ENCODE data around the gene CYSRT1. TPM values are rescaled to one million over a fixed set of nuclear protein-coding genes. Genes with fewer than 3 reads are reported as not detected.
"Not testable (repeated sequence)": the region's sequence is repeated elsewhere in the genome, so short reads cannot be mapped to it uniquely, and the experiment has no call there.

The CYSRT1 gene
- total RNA-seq, 1 experiment from 2014 or later: 0.21 TPM

- DNase-seq (ENCODE audit: low read depth, low spot score): peak; percentile 86
- in situ Hi-C loops (cut with HindIII; ENCODE audit: low pct_unique_long_range_greater_than_20kb, low sequenced_read_pairs): no loop called here
These were observed 29.9 kb downstream of the CYSRT1 start, which contains the start of gene NELFB for GRCh38 chr9:137254624-137255447. NELFB (plus strand) TSS chr9:137255327.

GRCh38 chr9:137255448-137256114, 30.6 kb downstream of the CYSRT1 start:
- peak; percentile 33 for DNase-seq (ENCODE audit: low read depth, low spot score)
- in situ Hi-C loops (cut with HindIII; ENCODE audit: low pct_unique_long_range_greater_than_20kb, low sequenced_read_pairs): no loop called here

DNA sequence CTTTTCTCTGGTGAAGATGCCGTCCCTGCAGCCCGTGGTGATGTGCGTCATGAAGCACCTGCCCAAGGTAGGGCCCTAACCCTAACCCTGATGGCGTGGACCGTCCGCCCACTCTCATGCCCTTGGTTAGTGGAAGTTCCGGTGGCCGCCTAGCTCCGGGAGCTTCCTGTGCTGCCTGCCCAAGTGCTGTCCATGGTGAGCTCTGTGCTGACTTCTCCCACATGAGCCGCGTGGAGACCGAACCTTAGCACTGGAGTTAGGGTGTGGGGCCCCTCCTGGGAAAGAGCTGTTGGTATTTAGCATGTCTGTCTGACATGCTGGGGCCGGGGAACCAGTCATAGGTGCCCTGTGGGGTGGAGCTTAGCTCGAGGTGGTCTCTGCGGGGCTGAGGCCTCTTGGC, 31.4 kb downstream of the CYSRT1 start:
- DNase-seq (ENCODE audit: low read depth, low spot score): no peak
- in situ Hi-C loops (cut with HindIII; ENCODE audit: low pct_unique_long_range_greater_than_20kb, low sequenced_read_pairs): no loop called here

GRCh38 chr9:137256856-137257255, 31.9 kb downstream of the CYSRT1 start:
- DNase-seq (ENCODE audit: low read depth, low spot score): no peak
- in situ Hi-C loops (cut with HindIII; ENCODE audit: low pct_unique_long_range_greater_than_20kb, low sequenced_read_pairs): no loop called here

DNA sequence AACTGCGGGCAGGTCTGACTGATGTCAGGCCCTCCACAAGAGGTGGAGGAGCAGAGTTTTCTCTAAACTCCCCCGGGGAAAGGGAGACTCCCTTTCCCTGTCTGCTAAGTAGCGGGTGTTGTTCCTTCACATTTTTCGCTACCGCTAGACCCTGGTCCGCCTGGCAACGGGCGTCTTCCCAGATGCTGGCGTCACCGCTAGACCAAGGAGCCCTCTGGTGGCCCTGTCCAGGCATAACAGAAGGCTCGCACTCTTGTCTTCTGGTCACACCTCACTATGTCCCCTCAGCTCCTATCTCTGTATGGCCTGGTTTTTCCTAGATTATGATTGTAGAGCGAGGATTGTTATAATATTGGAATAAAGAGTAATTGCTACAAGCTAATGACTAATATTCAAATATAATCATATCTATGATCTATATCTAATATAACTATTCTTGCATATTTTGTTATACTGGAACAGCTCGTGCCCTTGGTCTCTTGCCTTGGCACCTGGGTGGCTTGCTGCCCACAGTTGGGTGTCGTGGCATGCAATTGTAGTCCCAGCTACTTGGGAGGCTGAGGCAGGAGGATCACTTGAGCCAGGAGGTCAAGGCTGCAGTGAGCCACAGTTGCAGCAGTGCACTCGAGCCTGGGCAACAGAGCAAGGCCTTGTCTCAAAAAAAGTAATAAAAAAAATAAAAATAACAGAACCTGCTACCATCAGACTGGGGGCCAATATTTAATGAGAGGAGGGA, 37.4 kb downstream of the CYSRT1 start:
- in situ Hi-C loops (cut with HindIII; ENCODE audit: low pct_unique_long_range_greater_than_20kb, low sequenced_read_pairs): not testable (repeated sequence)
- peak; percentile 59 for DNase-seq (ENCODE audit: low read depth, low spot score)

DNA sequence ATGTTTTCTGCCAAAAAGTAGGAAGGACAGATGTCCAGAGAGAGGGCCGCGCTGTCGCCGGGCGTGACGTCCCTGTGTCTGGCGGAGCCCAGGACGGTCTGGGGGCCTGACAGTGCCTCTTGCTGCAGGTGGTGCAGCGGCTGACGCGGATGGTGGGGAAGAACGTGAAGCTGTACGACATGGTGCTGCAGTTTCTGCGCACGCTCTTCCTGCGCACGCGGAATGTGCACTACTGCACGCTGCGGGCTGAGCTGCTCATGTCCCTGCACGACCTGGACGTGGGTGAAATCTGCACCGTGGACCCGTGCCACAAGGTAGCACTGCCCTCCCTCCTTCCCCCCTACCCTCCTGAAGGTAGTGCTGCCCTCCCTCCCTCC, 37.9 kb downstream of the CYSRT1 start:
- in situ Hi-C loops (cut with HindIII; ENCODE audit: low pct_unique_long_range_greater_than_20kb, low sequenced_read_pairs): no loop called here
- no peak for DNase-seq (ENCODE audit: low read depth, low spot score)

DNA sequence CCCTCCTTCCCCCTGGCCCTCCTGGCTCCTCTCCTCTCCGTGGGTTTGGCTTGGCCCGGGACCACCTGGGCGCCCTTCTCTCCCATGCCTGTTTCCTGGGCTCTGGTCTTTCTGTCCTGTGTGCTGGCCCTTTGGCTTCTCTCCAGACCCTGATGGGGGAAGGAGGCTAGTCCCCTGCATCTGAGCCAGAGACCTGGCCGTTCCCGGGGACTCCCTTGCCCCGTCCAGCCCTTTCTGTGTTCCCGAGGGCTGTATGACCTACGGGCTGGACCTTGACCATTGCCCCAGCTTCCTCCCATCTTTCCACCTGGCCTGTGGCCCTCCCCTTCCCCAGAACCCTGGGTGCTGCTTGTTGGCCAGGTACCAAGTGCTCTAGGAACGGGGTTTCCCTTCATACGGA, 38.5 kb downstream of the CYSRT1 start:
- in situ Hi-C loops (cut with HindIII; ENCODE audit: low pct_unique_long_range_greater_than_20kb, low sequenced_read_pairs): no loop called here
- DNase-seq (ENCODE audit: low read depth, low spot score): no peak

- DNase-seq (ENCODE audit: low read depth, low spot score): no peak
- in situ Hi-C loops (cut with HindIII; ENCODE audit: low pct_unique_long_range_greater_than_20kb, low sequenced_read_pairs): no loop called here
These were observed 39.1 kb downstream of the CYSRT1 start for GRCh38 chr9:137264067-137264466.

DNA sequence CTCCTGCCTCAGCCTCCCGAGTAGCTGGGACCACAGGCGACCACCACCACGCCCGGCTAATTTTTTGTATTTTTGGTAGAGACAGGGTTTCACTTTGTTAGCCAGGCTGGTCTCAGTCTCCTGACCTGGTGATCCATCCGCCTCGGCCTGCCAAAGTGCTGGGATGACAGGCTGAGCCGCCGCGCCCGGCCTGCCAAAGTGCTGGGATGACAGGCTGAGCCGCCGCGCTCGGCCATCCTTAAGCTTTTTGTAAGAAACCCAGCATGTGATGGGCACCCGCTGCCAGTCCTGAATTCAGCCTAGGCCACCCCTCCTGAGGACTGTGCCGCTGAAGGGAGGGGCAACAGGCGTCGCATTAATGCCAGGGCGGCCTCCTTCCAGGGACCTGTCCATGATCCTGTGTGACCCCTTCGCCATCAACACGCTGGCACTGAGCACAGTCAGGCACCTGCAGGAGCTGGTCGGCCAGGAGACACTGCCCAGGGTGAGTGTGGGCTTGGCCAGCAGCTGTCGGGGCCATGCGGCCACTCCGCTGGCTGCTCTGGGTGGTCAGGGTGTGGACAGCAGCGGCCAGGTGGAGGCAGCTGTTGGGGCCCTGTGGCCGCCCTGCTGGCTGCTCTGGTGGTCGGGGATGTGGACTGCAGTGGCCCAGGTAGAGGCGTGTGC, 40.7 kb downstream of the CYSRT1 start:
- no peak for DNase-seq (ENCODE audit: low read depth, low spot score)
- in situ Hi-C loops (cut with HindIII; ENCODE audit: low pct_unique_long_range_greater_than_20kb, low sequenced_read_pairs): no loop called here

- in situ Hi-C loops (cut with HindIII; ENCODE audit: low pct_unique_long_range_greater_than_20kb, low sequenced_read_pairs): no loop called here
These were observed 41.2 kb downstream of the CYSRT1 start for GRCh38 chr9:137266162-137266527.

GRCh38 chr9:137266585-137267453, 41.8 kb downstream of the CYSRT1 start:
- no peak for DNase-seq (ENCODE audit: low read depth, low spot score)
- in situ Hi-C loops (cut with HindIII; ENCODE audit: low pct_unique_long_range_greater_than_20kb, low sequenced_read_pairs): no loop called here

More at GRCh38 chr9:137266162-137266527, 41.2 kb downstream of the CYSRT1 start:
- DNase-seq (ENCODE audit: low read depth, low spot score): no peak

DNA sequence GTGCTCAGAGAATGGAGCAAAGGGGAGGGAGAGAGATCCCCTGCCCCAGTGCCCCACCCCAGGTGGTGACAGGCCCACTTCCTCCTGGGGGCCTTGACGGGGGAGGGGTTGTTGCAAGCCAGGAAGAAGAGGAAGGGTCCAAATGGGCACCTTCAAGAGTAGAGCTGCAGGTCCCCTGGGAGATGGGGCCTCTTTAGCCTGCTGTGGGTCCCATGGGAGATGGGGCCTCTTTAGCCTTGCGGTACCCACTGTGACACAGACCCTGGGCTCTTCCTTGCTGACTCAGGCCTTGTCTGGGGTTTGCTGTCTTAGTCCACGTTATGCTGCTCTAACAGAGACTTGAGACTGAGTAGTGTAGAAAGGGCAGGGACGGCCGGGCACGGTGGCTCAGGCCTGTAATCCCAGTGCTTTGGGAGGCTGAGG, 43.0 kb downstream of the CYSRT1 start:
- in situ Hi-C loops (cut with HindIII; ENCODE audit: low pct_unique_long_range_greater_than_20kb, low sequenced_read_pairs): no loop called here
- no peak for DNase-seq (ENCODE audit: low read depth, low spot score)

DNA sequence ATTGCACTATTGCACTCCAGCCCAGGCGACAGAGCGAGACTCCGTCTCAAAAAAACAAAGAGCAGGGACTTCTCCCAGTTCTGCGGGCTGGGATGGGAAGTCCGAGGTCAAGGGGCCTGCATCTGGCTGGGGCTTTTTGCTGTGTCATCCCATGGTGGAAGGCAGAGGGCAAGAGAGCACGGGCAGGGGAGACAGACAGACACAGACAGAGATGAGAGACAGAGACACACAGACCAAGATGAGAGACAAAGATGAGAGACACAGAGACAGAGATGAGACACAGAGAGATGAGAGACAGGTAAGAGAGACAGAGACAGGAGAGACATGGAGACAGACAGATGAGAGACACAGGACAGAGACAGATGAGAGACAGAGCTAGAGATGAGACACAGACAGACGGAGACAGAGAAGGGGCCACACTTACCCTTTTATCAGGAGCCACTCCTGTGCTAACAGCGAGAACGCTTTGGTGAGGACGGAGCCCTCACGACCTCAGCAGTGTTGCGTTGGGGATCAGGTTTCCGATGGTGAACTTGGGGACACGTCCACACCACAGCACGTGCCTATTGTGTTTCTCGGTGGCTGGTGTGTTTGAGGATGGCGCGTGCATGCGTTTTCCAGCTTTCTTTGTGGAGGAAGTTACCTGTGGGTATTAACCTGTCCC, 43.7 kb downstream of the CYSRT1 start:
- no peak for DNase-seq (ENCODE audit: low read depth, low spot score)
- in situ Hi-C loops (cut with HindIII; ENCODE audit: low pct_unique_long_range_greater_than_20kb, low sequenced_read_pairs): no loop called here

DNA sequence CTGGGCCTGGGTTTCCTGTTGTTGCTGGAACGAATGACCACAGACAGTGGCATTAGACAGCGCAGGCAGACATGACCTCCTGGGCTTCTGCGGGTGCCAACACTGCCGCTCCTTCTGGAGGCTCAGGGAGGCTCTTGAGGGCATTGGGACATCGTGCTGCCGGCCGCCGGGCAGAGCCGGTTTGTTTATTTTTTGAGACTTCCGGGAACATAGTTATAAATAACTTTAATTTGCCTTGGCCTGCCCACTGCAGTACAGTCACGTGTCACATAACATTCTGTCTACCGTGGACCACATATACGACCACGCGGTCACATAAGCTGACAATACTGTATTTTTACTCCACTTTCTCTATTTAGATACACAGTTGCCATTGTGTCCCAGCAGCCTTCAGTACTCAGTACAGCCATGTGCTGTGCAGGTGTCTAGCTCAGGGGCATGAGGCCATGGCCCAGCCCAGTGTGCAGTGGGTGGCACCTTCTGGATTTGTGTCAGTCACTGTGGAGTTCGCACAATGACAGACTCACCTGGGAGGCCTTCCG, 44.3 kb downstream of the CYSRT1 start:
- in situ Hi-C loops (cut with HindIII; ENCODE audit: low pct_unique_long_range_greater_than_20kb, low sequenced_read_pairs): no loop called here
- no peak for DNase-seq (ENCODE audit: low read depth, low spot score)

- DNase-seq (ENCODE audit: low read depth, low spot score): no peak
- in situ Hi-C loops (cut with HindIII; ENCODE audit: low pct_unique_long_range_greater_than_20kb, low sequenced_read_pairs): no loop called here
These were observed 46.1 kb downstream of the CYSRT1 start for GRCh38 chr9:137270929-137271695.

- DNase-seq (ENCODE audit: low read depth, low spot score): no peak
- in situ Hi-C loops (cut with HindIII; ENCODE audit: low pct_unique_long_range_greater_than_20kb, low sequenced_read_pairs): no loop called here
These were observed 46.7 kb downstream of the CYSRT1 start for GRCh38 chr9:137271696-137272076.
